Measurements from ENCODE around the gene DNAH8.
A peak's percentile ranks its signal among the peaks of the same experiment; 100 is the strongest.

DNA sequence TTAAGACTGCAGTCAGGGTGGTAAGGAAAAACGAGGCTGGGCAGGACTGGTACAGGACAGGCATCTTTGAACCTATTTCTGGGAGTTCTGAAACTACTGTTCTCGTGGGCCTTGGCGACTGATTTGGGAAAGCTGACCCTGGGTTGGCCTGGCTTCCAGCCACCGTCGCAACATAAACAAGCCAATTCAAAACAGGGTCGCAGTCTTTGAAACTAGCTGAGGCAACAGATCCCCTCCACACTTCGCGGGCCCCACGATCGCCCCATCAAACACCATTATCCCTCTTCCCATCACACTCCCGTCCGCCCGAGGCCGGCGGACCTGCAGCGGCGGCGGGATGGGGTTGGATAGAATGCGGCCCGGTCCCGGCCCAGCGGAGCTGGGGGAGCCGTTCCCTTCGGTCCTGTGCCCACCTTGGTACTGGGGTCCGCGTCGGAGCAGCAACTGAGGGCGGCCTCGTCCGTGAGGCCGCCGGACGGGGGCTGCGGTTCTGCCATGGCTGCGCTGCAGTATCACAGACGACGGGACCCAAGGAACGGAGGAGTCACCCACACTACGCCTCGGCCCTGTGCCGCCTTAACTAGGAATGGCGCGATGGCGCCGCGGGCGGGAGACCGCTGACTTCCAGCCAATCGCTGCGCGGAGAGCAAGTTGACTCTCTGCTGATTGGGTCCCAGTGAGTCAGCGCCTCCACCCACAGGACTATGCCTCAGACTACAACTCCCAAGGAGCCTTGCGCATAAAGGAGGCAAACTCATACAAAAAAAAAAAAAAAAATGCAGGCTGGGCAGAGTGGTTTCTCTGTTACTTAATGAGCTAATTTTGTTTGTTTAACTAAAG is 12.3 kb upstream of the DNAH8 start, which contains the start of gene GLO1:
- TF ChIP-seq EP300 (IDR thresholded peaks at IDR 0.05): peak; percentile 59 to 98
- TF ChIP-seq, protein P1, sequence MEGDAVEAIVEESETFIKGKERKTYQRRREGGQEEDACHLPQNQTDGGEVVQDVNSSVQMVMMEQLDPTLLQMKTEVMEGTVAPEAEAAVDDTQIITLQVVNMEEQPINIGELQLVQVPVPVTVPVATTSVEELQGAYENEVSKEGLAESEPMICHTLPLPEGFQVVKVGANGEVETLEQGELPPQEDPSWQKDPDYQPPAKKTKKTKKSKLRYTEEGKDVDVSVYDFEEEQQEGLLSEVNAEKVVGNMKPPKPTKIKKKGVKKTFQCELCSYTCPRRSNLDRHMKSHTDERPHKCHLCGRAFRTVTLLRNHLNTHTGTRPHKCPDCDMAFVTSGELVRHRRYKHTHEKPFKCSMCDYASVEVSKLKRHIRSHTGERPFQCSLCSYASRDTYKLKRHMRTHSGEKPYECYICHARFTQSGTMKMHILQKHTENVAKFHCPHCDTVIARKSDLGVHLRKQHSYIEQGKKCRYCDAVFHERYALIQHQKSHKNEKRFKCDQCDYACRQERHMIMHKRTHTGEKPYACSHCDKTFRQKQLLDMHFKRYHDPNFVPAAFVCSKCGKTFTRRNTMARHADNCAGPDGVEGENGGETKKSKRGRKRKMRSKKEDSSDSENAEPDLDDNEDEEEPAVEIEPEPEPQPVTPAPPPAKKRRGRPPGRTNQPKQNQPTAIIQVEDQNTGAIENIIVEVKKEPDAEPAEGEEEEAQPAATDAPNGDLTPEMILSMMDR (IDR thresholded peaks at IDR 0.05): peak in 1 of 5 experiments; percentile 36
- TF ChIP-seq POLR2A (IDR thresholded peaks at IDR 0.05): peak; percentile 92 to 93

All from tibial nerve (tissue), 4 donors.